ENCODE results near the gene RPL27.

The RPL27 gene

GRCh38 chr17:43033948-43034881 lies 36.0 kb downstream of the RPL27 start:
- DNase-seq: no peak
- in situ Hi-C loops (cut with HindIII; ENCODE audit: low pct_ligation_motif_present, low pct_unique_long_range_greater_than_20kb, low sequenced_read_pairs): no loop called here

- in situ Hi-C loops (cut with HindIII; ENCODE audit: low pct_ligation_motif_present, low pct_unique_long_range_greater_than_20kb, low sequenced_read_pairs): no loop called here
- no peak for DNase-seq
These were observed 36.7 kb downstream of the RPL27 start for GRCh38 chr17:43034894-43035293.

- in situ Hi-C loops (cut with HindIII; ENCODE audit: low pct_ligation_motif_present, low pct_unique_long_range_greater_than_20kb, low sequenced_read_pairs): no loop called here
- DNase-seq: no peak
These were observed 41.4 kb downstream of the RPL27 start for GRCh38 chr17:43039646-43040045.

GRCh38 chr17:43040655-43041054 lies 42.4 kb downstream of the RPL27 start:
- no peak for DNase-seq
- in situ Hi-C loops (cut with HindIII; ENCODE audit: low pct_ligation_motif_present, low pct_unique_long_range_greater_than_20kb, low sequenced_read_pairs): no loop called here

GRCh38 chr17:43042025-43042628 lies 43.9 kb downstream of the RPL27 start:
- in situ Hi-C loops (cut with HindIII; ENCODE audit: low pct_ligation_motif_present, low pct_unique_long_range_greater_than_20kb, low sequenced_read_pairs): no loop called here
- DNase-seq: no peak

GRCh38 chr17:43043307-43043706 lies 45.1 kb downstream of the RPL27 start:
- no peak for DNase-seq
- in situ Hi-C loops (cut with HindIII; ENCODE audit: low pct_ligation_motif_present, low pct_unique_long_range_greater_than_20kb, low sequenced_read_pairs): no loop called here

- in situ Hi-C loops (cut with HindIII; ENCODE audit: low pct_ligation_motif_present, low pct_unique_long_range_greater_than_20kb, low sequenced_read_pairs): no loop called here
- no peak for DNase-seq
These were observed 45.8 kb downstream of the RPL27 start for GRCh38 chr17:43044024-43044423.

GRCh38 chr17:43051969-43052368 lies 53.8 kb downstream of the RPL27 start:
- in situ Hi-C loops (cut with HindIII; ENCODE audit: low pct_ligation_motif_present, low pct_unique_long_range_greater_than_20kb, low sequenced_read_pairs): no loop called here

More at GRCh38 chr17:43051969-43052368, 53.8 kb downstream of the RPL27 start:
- no peak for DNase-seq

Measured in ACHN (cell line).